COLO668 (cell line): ENCODE measurements around the gene KCNJ15.
"Not testable (repeated sequence)": the region's sequence is repeated elsewhere in the genome, so short reads cannot be mapped to it uniquely, and the experiment has no call there.

Source experiments
- DNase-seq: peaks from one replicate; lab custom pipeline; 2025; ENCODE audit not compliant: unreplicated experiment; lab: John Stamatoyannopoulos, UW

KCNJ15 gene

GRCh38 chr21:38244407-38244787, 12.4 kb upstream of the KCNJ15 start:
- DNase-seq, result no peak

GRCh38 chr21:38244885-38245869, 11.6 kb upstream of the KCNJ15 start:
- DNase-seq, result no peak

- no peak for DNase-seq
Observed at GRCh38 chr21:38246511-38246910, 10.3 kb upstream of the KCNJ15 start.

- DNase-seq, result not testable (repeated sequence)
Observed at GRCh38 chr21:38247054-38247453, 9.7 kb upstream of the KCNJ15 start.

- DNase-seq, result peak; percentile 19
Observed at GRCh38 chr21:38247738-38248510, 8.9 kb upstream of the KCNJ15 start.

GRCh38 chr21:38249256-38249655, 7.5 kb upstream of the KCNJ15 start:
- no peak for DNase-seq

GRCh38 chr21:38249696-38250278, 7.0 kb upstream of the KCNJ15 start:
- DNase-seq, result no peak

GRCh38 chr21:38250991-38251418, 5.8 kb upstream of the KCNJ15 start:
- DNase-seq, result peak; percentile 64

GRCh38 chr21:38254970-38255369, 1.8 kb upstream of the KCNJ15 start:
- DNase-seq, result no peak

GRCh38 chr21:38255571-38256117, 1.1 kb upstream of the KCNJ15 start:
- no peak for DNase-seq

- no peak for DNase-seq
Observed at GRCh38 chr21:38257667-38258066, 876 bp downstream of the KCNJ15 start.

- no peak for DNase-seq
Observed at GRCh38 chr21:38258521-38259485, 2.0 kb downstream of the KCNJ15 start.

- no peak for DNase-seq
Observed at GRCh38 chr21:38259665-38260064, 2.9 kb downstream of the KCNJ15 start.

GRCh38 chr21:38260426-38260825, 3.6 kb downstream of the KCNJ15 start:
- DNase-seq, result no peak

- DNase-seq, result no peak
Observed at GRCh38 chr21:38261851-38262250, 5.1 kb downstream of the KCNJ15 start.

- no peak for DNase-seq
Observed at GRCh38 chr21:38263493-38263892, 6.7 kb downstream of the KCNJ15 start.

GRCh38 chr21:38264571-38264970, 7.8 kb downstream of the KCNJ15 start:
- DNase-seq, result no peak

GRCh38 chr21:38265166-38265565, 8.4 kb downstream of the KCNJ15 start:
- DNase-seq, result no peak

GRCh38 chr21:38266732-38267131, 9.9 kb downstream of the KCNJ15 start:
- no peak for DNase-seq

- no peak for DNase-seq
Observed at GRCh38 chr21:38267136-38267755, 10.5 kb downstream of the KCNJ15 start.
